GM12878 (cell line): Measurements from ENCODE around the gene LDB3. TPM values are rescaled to one million over a fixed set of nuclear protein-coding genes. Genes with fewer than 3 reads are reported as not detected.

Experiments used
- ATAC-seq: fragments of 200-7000 bp; cut with Tn5 transposase; 3 replicates; pipeline ENCODE4 v1.9.1; 2020; ENCODE audit warnings: mild to moderate bottlenecking, moderate library complexity
- BruUV-seq: library from RNA; stranded (reverse); fragments of 400-500 nt; replicated peaks from 2 replicates; lab custom pipeline; 2021; lab: Mats Ljungman, UMichigan
- CTCF ChIA-PET: fragments of 300-600 bp; sonication (Branson Sonifier 250); formaldehyde crosslinking; extraction: SDS; loops from one replicate; lab custom pipeline; 2021; ENCODE audit warnings: inconsistent platforms; lab: Yijun Ruan, JAX
- POLR2A ChIA-PET: fragments of 350-600 bp; formaldehyde crosslinking; extraction: SDS; loops from one replicate; lab custom pipeline; 2021; ENCODE audit warnings: inconsistent platforms; lab: Charles Lee
- RAD21 ChIA-PET: fragments of 300-600 bp; sonication (Branson Sonifier 250); formaldehyde crosslinking; loops from one replicate; lab custom pipeline; 2023; ENCODE audit warnings: antibody characterized with exemption; ENCODE audit not compliant: unreplicated experiment; lab: Charles Lee
- SMC1A ChIA-PET: fragments of 300-600 bp; sonication (Branson Sonifier 250); formaldehyde crosslinking; loops from one replicate; lab custom pipeline; 2023; ENCODE audit not compliant: unreplicated experiment, uncharacterized antibody; lab: Charles Lee
- DNase-seq: peaks from one replicate; pipeline ENCODE4 v3.0.0-alpha.2; 2011; ENCODE audit warnings: low read depth, low spot score
- FAIRE-seq: peaks from 3 replicates; lab custom pipeline; 2011; peaks lifted over from hg19 to GRCh38; lab: Jason Lieb, UNC
- H2AFZ ChIP-seq: 2 replicates; pipeline ENCODE4 v1.6.0; 2011; ENCODE audit warnings: low read depth, low read length, control low read depth; ENCODE audit not compliant: control insufficient read depth
- H3K27ac ChIP-seq: 2 replicates; pipeline ENCODE4 v1.5.1; 2011; ENCODE audit warnings: control low read depth; ENCODE audit not compliant: control insufficient read depth, insufficient read depth
- H3K27me3 ChIP-seq, 2 experiments: replicated peaks in 1 of 2; 2 replicates each; pipeline versions ENCODE4 v1.6.0 to v1.6.1; 2011; ENCODE audit warnings: low read length in 1 of 2; ENCODE audit not compliant: control insufficient read depth in 2 of 2, insufficient read depth in 2 of 2
- H3K36me3 ChIP-seq, 2 experiments: 2 replicates each; pipeline ENCODE4 v1.5.1; 2011; ENCODE audit warnings: low read length in 1 of 2; ENCODE audit not compliant: control insufficient read depth in 2 of 2, insufficient read depth in 2 of 2
- H3K4me1 ChIP-seq: 2 replicates; pipeline ENCODE4 v1.6.1; 2011; ENCODE audit warnings: mild to moderate bottlenecking, low read length, moderate library complexity, mixed read lengths; ENCODE audit not compliant: control insufficient read depth, insufficient read depth
- H3K4me2 ChIP-seq: 2 replicates; pipeline ENCODE4 v1.6.0; 2011; ENCODE audit warnings: control low read depth; ENCODE audit not compliant: control insufficient read depth, insufficient read depth
- H3K4me3 ChIP-seq: fragments of 200-600 bp; sonication (generic); 2 replicates; pipeline ENCODE4 v1.5.1; 2016
- H3K79me2 ChIP-seq: 2 replicates; pipeline ENCODE4 v1.6.0; 2011; ENCODE audit warnings: low read length; ENCODE audit not compliant: control insufficient read depth, insufficient read depth
- H3K9ac ChIP-seq: 2 replicates; pipeline ENCODE4 v1.8.0; 2011; ENCODE audit warnings: low read length, control low read depth, mixed read lengths; ENCODE audit not compliant: control insufficient read depth, insufficient read depth
- H3K9me3 ChIP-seq: replicated peaks from 3 replicates; pipeline ENCODE4 v1.5.1; 2011; ENCODE audit warnings: mild to moderate bottlenecking, low read length; ENCODE audit not compliant: control insufficient read depth, insufficient read depth
- H4K20me1 ChIP-seq: 2 replicates; pipeline ENCODE4 v1.6.0; 2011; ENCODE audit not compliant: control insufficient read depth, insufficient read depth
- CBX5 ChIP-seq: sonication (generic); IDR thresholded peaks from 2 replicates; pipeline ENCODE4 v1.6.1; 2016; ENCODE audit warnings: low read depth, moderate library complexity, mild to moderate bottlenecking, inconsistent platforms
- KAT2A ChIP-seq: conservative IDR thresholded peaks from 2 replicates; pipeline ENCODE4 v1.6.1; 2011; ENCODE audit warnings: low read depth, low read length; ENCODE audit not compliant: control insufficient read depth
- NFYB ChIP-seq: IDR thresholded peaks from 2 replicates; pipeline ENCODE4 v1.6.1; 2011; ENCODE audit warnings: low read depth, mild to moderate bottlenecking, low read length, improper control_type of control experiment, moderate library complexity; ENCODE audit not compliant: insufficient read depth
- NRF1 ChIP-seq: conservative IDR thresholded peaks from 2 replicates; pipeline ENCODE4 v1.6.1; 2011; ENCODE audit warnings: mild to moderate bottlenecking, low read depth, low read length, improper control_type of control experiment
- STAT1 ChIP-seq: fragments of 450-650 bp; conservative IDR thresholded peaks from 2 replicates; pipeline ENCODE4 v1.6.1; 2014; ENCODE audit warnings: antibody characterized with exemption, mild to moderate bottlenecking
- WGBS: methylation state at CpG from one replicate; pipeline ENCODE4 v1.1.6; 2016; ENCODE audit warnings: low lambda C conversion rate; ENCODE audit not compliant: insufficient replicate concordance, insufficient coverage; ENCODE audit errors: missing lambda C conversion rate; 5-methylcytosine and 5-hydroxymethylcytosine counted together
- in situ Hi-C: fragments of 300-500 bp; cut with MboI; formaldehyde crosslinking; loops from 9 replicates; pipeline ENCODE4 v1.14.3; 2018; ENCODE audit warnings: mixed read lengths
- intact Hi-C: fragments of 100-400 bp; cut with micrococcal nuclease; formaldehyde crosslinking; loops from one replicate; pipeline ENCODE4 v1.14.2; 2022; ENCODE audit not compliant: unreplicated experiment
- polyA plus RNA-seq, 11 experiments: library from polyadenylated mRNA; depleted of rRNA in 4 of 11; unstranded in 6 of 11; stranded (reverse) in 5 of 11; fragments of >200 nt; fragmentation: Nextera tagmentation in 4 of 11; fragmentation: Illumina TruSeq in 1 of 11; extraction: Ambion mirVana in 4 of 11; extraction: Trizol in 1 of 11; gene quantifications; 1 replicate in 1 of 11; 2 replicates in 10 of 11; pipeline versions ENCODE4 v1.2.1 to v1.2.3, GENCODE V29; 2011 to 2016; ENCODE audit warnings: inconsistent platforms in 2 of 11, missing spikeins in 2 of 11, low read depth in 1 of 11
- total RNA-seq, 4 experiments: library from RNA; depleted of rRNA in 3 of 4; stranded (reverse); fragments of >200 nt in 3 of 4; fragmentation: Illumina TruSeq in 1 of 4; extraction: Trizol in 1 of 4; gene quantifications; 2 replicates each; pipeline versions ENCODE4 v1.2.1 to v1.2.3, GENCODE V29; 2013 to 2021
- TF ChIP-seq, protein P1 (sequence below): fragments of 450-650 bp; IDR thresholded peaks from 2 replicates; pipeline ENCODE4 v1.6.1; 2014; ENCODE audit warnings: mild to moderate bottlenecking

LDB3 gene
- total and polyA plus RNA-seq, 10 of the 15 experiments (the other 5 are each of a cell fraction or from before 2014, with no cell fraction given): 0.02 to 0.07 (median 0.04) TPM; not detected in 1

GRCh38 chr10:86690231-86690630, 21.9 kb downstream of the LDB3 start:
- SMC1A ChIA-PET: interaction anchor here (0.9 kb wide), 1 partner anchor 209 kb away, joined by 4 read pairs; no protein-coding TSS in a partner anchor
- no peak overlapping the region for H3K27ac ChIP-seq
- H3K4me1 ChIP-seq: no peaks in the 10 kb centered on the region
- CTCF ChIA-PET: interaction anchor here (1.0 to 2.1 kb wide), 7 partner anchors 13 to 270 kb away, joined by 3 to 7 read pairs (median 3); no protein-coding TSS in a partner anchor
- ATAC-seq (no peak), FAIRE-seq (no peak), DNase-seq (no peak)
- POLR2A ChIA-PET: interaction anchor here (0.6 kb wide), 1 partner anchor 51 kb away, joined by 5 read pairs; no protein-coding TSS in a partner anchor
- no TSS peak for BruUV-seq
- H3K36me3 ChIP-seq: no peaks in the 10 kb centered on the region
- in situ Hi-C loops: no loop called here
- H3K27me3 ChIP-seq: peaks cover 0 to 2% of the 10 kb centered on the region in 2 experiments; a peak in 3 of 4 replicates
- H3K4me3 ChIP-seq: no peak overlapping the region
- no peak overlapping the region for H3K9ac ChIP-seq
- H3K79me2 ChIP-seq: no peaks in the 10 kb centered on the region
- no peak overlapping the region for H3K4me2 ChIP-seq
- RAD21 ChIA-PET: interaction anchor here (0.7 to 0.8 kb wide), 2 partner anchors 209 to 249 kb away, joined by 3 read pairs; no protein-coding TSS in a partner anchor
- WGBS: 8% methylated on average over 5 of the region's 5 CpGs
- H2AFZ ChIP-seq: no peak overlapping the region
- H4K20me1 ChIP-seq: no peaks in the 10 kb centered on the region
- TF ChIP-seq NRF1: no peak
- no peak for TF ChIP-seq NFYB
- no peak for TF ChIP-seq KAT2A
- no peaks in the 10 kb centered on the region for H3K9me3 ChIP-seq
- intact Hi-C loops: no loop called here

DNA sequence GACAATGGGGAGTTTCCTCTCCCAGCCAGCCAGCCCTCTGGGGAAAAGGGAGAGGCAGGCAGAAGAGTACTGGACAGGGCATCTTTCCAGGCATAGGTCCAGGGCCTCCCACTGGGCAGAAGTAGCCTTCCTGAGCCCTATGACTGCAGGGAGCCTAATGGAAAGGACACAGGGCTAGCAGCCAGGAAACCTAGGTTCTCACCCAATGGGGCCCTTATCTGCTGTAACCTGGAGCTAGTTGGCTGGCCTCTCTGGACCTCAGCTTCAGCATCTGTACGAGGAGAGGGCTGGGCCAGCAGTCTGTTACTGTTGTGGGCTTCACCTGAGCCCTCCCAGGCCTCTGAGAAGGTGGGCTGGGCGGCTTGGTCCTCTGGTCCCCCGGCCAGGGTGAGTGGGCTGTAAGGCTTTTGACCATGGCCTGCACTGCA, 22.4 kb downstream of the LDB3 start:
- DNase-seq (no peak), FAIRE-seq (no peak), ATAC-seq (no peak)
- WGBS: 3% methylated on average over 3 of the region's 3 CpGs
- Histone ChIP-seq H3K27me3 (peaks cover 0 to 2% of the 10 kb centered on the region in 2 experiments; a peak in 3 of 4 replicates), H3K4me1 (no peaks in the 10 kb centered on the region), H2AFZ (no peak overlapping the region), H3K27ac (no peak overlapping the region), H3K36me3 (no peaks in the 10 kb centered on the region), H3K4me3 (no peak overlapping the region), H3K9ac (no peak overlapping the region), H4K20me1 (no peaks in the 10 kb centered on the region), H3K4me2 (no peak overlapping the region), H3K79me2 (no peaks in the 10 kb centered on the region), H3K9me3 (no peaks in the 10 kb centered on the region)
- POLR2A ChIA-PET: interaction anchor here (0.6 kb wide), 1 partner anchor 51 kb away, joined by 5 read pairs; no protein-coding TSS in a partner anchor
- RAD21 ChIA-PET: no interaction called here
- intact Hi-C loops: no loop called here
- in situ Hi-C loops: no loop called here
- SMC1A ChIA-PET: no interaction called here
- CTCF ChIA-PET: interaction anchor here (1.0 to 2.1 kb wide), 6 partner anchors 12 to 236 kb away, joined by 3 to 7 read pairs (median 3); no protein-coding TSS in a partner anchor
- TF ChIP-seq, protein P1, sequence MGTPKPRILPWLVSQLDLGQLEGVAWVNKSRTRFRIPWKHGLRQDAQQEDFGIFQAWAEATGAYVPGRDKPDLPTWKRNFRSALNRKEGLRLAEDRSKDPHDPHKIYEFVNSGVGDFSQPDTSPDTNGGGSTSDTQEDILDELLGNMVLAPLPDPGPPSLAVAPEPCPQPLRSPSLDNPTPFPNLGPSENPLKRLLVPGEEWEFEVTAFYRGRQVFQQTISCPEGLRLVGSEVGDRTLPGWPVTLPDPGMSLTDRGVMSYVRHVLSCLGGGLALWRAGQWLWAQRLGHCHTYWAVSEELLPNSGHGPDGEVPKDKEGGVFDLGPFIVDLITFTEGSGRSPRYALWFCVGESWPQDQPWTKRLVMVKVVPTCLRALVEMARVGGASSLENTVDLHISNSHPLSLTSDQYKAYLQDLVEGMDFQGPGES: no peak
- no peak for TF ChIP-seq CBX5
- TF ChIP-seq STAT1: no peak
- no TSS peak for BruUV-seq
